ENCODE results near the gene TSSK6.

- peak; percentile 81 to 95 for TF ChIP-seq CTCF (IDR thresholded peaks at IDR 0.05)
- TF ChIP-seq POLR2A (IDR thresholded peaks at IDR 0.05): no peak
- TF ChIP-seq POLR2AphosphoS5 (IDR thresholded peaks at IDR 0.05): no peak
Observed at GRCh38 chr19:19531951-19532805, 16.8 kb upstream of the TSSK6 start.
